GM13976 (cell line): ENCODE results near the gene NAT10.

ENCODE experiments used
- DNase-seq: peaks from one replicate; pipeline ENCODE4 v3.0.0; 2012; ENCODE audit warnings: low spot score
- in situ Hi-C: fragments of 300-500 bp; cut with MboI; formaldehyde crosslinking; loops from one replicate; pipeline ENCODE4 v1.12.0; 2022; ENCODE audit warnings: low sequenced_read_pairs, mixed read lengths, inconsistent platforms; ENCODE audit not compliant: unreplicated experiment
- TF ChIP-seq, protein P1 (sequence below): IDR thresholded peaks from 2 replicates; pipeline ENCODE4 v1.5.1; 2012; ENCODE audit warnings: borderline replicate concordance, mild to moderate bottlenecking; ENCODE audit not compliant: insufficient read depth; ENCODE audit errors: extremely low read depth, missing control alignments, control extremely low read depth

Gene NAT10

DNA sequence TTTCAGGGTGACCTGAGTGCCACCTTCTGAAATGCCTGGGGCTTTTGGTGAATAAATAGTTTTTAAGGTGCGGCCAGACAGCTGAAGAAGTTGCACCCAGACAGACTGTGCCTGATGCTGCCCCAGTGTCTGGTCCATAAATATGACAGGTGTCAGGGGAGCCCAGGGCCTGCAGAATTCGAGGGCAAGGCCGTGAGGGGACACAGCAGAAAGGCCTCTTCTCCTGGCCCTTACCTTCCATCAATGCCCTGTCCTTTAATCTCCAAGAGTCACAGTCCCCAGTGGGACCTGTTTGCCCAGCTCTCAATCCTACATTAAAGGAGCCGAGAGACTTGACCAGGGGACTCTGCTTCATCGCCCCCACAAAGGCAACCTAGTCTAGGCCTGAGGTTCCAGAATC, 45.7 kb downstream of the NAT10 start:
- in situ Hi-C loops = loop anchor here (10.0 to 25.0 kb wide), 2 partner anchors 146 to 336 kb away; no protein-coding TSS in a partner anchor
- TF ChIP-seq, protein P1, sequence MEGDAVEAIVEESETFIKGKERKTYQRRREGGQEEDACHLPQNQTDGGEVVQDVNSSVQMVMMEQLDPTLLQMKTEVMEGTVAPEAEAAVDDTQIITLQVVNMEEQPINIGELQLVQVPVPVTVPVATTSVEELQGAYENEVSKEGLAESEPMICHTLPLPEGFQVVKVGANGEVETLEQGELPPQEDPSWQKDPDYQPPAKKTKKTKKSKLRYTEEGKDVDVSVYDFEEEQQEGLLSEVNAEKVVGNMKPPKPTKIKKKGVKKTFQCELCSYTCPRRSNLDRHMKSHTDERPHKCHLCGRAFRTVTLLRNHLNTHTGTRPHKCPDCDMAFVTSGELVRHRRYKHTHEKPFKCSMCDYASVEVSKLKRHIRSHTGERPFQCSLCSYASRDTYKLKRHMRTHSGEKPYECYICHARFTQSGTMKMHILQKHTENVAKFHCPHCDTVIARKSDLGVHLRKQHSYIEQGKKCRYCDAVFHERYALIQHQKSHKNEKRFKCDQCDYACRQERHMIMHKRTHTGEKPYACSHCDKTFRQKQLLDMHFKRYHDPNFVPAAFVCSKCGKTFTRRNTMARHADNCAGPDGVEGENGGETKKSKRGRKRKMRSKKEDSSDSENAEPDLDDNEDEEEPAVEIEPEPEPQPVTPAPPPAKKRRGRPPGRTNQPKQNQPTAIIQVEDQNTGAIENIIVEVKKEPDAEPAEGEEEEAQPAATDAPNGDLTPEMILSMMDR = no peak
- no peak for DNase-seq

DNA sequence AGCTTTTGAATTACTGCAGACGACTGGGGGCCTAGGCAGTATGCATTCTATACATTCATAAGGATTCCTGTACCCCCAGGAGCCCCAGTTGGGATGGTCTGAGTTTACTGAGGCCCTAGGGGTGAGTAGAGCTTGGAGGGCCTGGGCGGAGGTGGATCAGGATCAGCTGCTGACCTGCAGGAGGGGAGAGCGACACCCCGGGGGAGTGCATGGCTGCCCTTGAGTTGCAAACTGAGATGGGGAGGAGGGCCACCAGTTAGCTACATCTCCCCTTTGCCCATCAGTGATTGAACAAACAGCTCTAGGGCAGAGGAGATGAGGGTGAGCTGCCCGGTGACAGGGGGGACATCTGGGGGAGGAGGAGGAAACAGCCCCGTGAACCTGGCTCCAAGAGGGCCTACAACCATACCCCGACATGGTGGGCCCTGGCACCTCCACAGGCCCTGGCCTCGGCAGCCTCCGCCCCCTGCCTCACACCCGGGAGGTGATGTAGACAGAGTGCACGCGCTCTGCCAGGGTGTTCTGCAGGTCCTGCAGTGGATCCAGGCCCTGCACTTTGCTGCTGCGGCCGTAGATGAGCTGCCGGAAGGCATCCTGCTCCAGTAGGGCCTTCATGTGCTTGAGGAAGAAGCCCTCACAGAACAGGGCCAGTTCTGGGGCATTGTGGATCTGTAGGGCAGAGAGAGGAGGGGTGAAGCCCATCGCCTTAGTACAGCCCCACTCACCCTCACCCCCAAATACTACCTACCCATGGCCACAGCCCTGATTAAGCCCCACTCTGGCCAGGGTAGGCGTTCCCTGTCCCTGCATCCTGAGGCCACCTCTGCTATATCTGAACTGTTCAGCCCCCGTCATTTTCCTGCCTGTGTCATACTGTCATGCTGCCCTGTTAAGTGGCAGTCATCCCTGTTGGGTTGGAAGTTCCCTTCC, 46.8 kb downstream of the NAT10 start:
- DNase-seq = no peak
- TF ChIP-seq, protein P1 = no peak
- in situ Hi-C loops = loop anchor here (10.0 to 25.0 kb wide), 2 partner anchors 147 to 335 kb away; no protein-coding TSS in a partner anchor

DNA sequence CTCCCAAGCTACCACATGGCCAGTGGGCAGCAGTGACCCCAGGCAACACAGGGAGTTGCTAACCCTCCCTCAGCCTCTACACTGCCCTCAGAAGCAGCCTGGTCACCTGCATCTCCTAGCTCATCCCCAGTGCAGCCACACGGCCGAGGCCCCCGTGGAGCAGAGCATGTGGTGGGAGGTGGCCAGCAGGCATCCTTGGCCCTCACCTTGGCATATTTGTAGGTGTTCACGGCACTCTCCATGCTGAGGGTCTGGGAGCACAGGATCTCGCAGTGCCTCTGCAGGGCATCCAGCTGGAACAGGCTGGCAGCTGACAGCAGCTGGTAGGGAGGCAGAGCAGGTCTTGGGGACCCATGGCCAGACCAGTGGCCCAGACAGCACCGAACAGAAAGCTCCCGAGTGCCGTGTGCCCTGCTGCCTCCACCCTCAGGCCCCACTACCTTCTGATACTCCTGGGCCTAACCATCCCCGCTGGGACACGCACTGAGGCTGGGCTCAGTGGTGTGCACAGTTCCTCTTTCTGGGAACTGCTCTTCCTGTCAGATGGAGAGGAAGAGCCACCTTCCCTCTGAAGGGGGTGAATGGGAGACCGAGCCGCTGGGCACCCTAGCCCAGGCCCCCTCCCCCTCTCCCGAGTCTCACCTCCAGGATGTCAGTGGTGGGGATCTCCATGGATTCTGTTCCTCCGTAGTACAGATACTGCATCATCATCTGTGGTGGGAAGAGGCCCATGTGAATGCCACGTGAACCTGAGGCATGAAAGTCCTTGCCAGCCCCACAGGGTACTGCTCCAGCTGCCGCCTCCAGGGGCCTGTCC, 48.8 kb downstream of the NAT10 start:
- TF ChIP-seq, protein P1 = no peak
- in situ Hi-C loops = loop anchor here (10.0 to 25.0 kb wide), 2 partner anchors 149 to 333 kb away; no protein-coding TSS in a partner anchor
- peak; percentile 64 for DNase-seq

DNA sequence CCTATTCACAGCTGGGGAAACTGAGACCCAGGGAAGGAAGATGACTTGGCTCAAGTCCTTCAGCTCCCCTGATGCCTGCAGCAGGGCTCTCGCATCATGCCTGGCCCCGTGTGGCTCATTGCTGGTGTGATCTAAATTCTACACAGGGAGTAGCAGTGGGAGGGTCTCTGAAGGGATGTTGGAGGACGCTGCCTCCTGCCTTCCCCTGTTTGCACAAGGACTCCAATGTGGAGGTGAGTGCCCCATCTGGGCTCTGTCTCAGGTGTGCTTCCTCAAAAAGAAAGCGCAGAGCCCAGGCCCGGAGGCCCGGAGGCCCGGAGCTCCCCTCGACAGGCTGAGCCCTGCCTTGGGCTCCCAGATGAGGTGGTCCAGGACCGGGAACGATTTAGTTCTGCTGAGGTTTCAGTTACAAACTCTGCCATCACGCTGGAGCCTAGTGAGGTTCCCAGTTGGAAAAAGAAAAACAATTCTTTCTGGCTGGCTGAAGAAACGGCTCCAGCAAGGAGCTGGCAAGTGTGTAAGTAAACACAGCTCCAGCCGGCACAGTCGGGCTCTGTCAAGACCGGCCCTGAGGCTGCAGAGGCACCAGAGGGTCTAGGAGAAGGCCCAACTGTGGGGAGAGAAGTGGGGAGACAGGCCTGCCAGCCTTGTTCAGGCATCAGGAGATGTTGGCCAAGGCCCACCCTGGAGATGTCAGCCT, 49.8 kb downstream of the NAT10 start:
- TF ChIP-seq, protein P1 = no peak
- no peak for DNase-seq
- in situ Hi-C loops = loop anchor here (10.0 to 25.0 kb wide), 2 partner anchors 150 to 332 kb away; no protein-coding TSS in a partner anchor

DNA sequence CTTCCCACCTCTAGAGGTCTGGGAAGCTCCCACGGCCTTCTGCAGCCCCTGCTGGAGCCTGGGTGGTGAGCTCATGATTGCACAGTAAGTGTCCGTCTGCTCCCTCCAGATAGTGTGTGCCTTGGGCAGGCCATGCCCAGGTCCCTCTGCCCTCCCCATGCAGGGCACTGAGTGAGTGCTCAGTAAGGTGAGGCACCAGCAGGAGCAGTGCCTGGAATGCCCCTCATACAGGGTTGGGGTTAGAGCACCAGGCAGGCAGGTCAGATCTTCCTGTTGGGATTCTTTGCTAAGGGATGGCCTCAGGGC, 50.3 kb downstream of the NAT10 start:
- DNase-seq = no peak
- in situ Hi-C loops = loop anchor here (10.0 to 25.0 kb wide), 2 partner anchors 151 to 332 kb away; no protein-coding TSS in a partner anchor
- TF ChIP-seq, protein P1 = no peak

DNA sequence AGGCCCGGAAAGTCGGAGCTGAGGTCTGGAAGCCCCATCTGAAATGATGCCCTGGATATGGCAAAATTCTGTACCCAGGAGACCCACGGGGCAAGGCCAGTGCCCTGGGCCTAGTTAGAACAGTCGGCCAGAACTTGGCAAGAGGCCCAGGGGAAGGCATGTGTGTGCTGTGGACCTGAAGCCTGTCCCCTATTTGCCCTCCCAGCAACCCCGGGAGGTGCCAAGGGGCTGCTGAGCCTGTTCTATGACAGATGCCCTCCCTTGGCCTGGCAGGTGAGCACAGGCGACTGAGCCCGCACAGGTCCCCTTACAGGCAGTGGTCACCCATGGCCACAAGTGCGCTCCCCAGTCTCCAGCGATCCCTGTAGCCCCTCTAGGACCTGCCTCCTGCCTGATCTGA, 51.7 kb downstream of the NAT10 start:
- in situ Hi-C loops = loop anchor here (10.0 to 25.0 kb wide), 2 partner anchors 152 to 330 kb away; no protein-coding TSS in a partner anchor
- DNase-seq = no peak
- TF ChIP-seq, protein P1 = no peak
